Measurements from ENCODE around the gene POTEF.
"Not testable (repeated sequence)": the region's sequence is repeated elsewhere in the genome, so short reads cannot be mapped to it uniquely, and the experiment has no call there.

- not testable (repeated sequence) for TF ChIP-seq CTCF, POLR2A, POLR2AphosphoS5 (IDR thresholded peaks at IDR 0.05)
Measured at GRCh38 chr2:130174866-130175265, 45.8 kb upstream of the POTEF start.

All from gastroesophageal sphincter (tissue), 3 donors.